OCI-LY7 (cell line): Measurements from ENCODE around the gene XIRP2.
A peak's percentile ranks its signal among the peaks of the same experiment; 100 is the strongest.

Experiments used
- CTCF ChIP-seq: fragments of 200-600 bp; sonication (generic); conservative IDR thresholded peaks from 2 replicates; pipeline ENCODE4 v1.5.1; 2014; ENCODE audit warnings: mild to moderate bottlenecking, antibody characterized with exemption, low read length, moderate library complexity, mixed read lengths
- EZH2phosphoT487 ChIP-seq: fragments of 200-600 bp; sonication (generic); IDR thresholded peaks from 2 replicates; pipeline ENCODE4 v1.6.1; 2018; ENCODE audit warnings: low read depth, borderline replicate concordance, mild to moderate bottlenecking, mixed run types, antibody characterized with exemption, low read length, moderate library complexity, mixed read lengths

- TF ChIP-seq CTCF (peak; percentile 42; the same call in 1 of the 2 replicates), EZH2phosphoT487 (no peak)
Measured at GRCh38 chr2:167127135-167127534, 238.9 kb downstream of the XIRP2 start.
